MM.1S (cell line): ENCODE results near the gene TMEM163.

Experiments
- DNase-seq: peaks from one replicate; pipeline ENCODE4 v3.0.0-alpha.2; 2015
- H2AFZ ChIP-seq: fragments of 300-600 bp; sonication (generic); 2 replicates; pipeline ENCODE4 v1.6.0; 2016; ENCODE audit warnings: antibody characterized with exemption, low read length
- H3F3A ChIP-seq: fragments of 300-600 bp; sonication (generic); 2 replicates; pipeline ENCODE4 v1.6.1; 2016; ENCODE audit warnings: mild to moderate bottlenecking, antibody characterized with exemption, low read length, moderate library complexity, mixed read lengths; ENCODE audit not compliant: insufficient read depth
- H3K27ac ChIP-seq: fragments of 300-600 bp; sonication (generic); 2 replicates; pipeline ENCODE4 v1.5.1; 2016; ENCODE audit warnings: mild to moderate bottlenecking, low read length
- H3K27me3 ChIP-seq: fragments of 300-600 bp; sonication (generic); replicated peaks from 2 replicates; pipeline ENCODE4 v1.6.0; 2016; ENCODE audit warnings: low read length; ENCODE audit not compliant: insufficient read depth
- H3K36me3 ChIP-seq: fragments of 300-600 bp; sonication (generic); replicated peaks from 2 replicates; pipeline ENCODE4 v1.6.1; 2016; ENCODE audit warnings: mild to moderate bottlenecking, low read length, mixed read lengths; ENCODE audit not compliant: insufficient read depth
- H3K4me1 ChIP-seq: fragments of 300-600 bp; sonication (generic); 2 replicates; pipeline ENCODE4 v1.6.1; 2016; ENCODE audit warnings: low read length, mixed read lengths
- H3K4me2 ChIP-seq: fragments of 300-600 bp; sonication (generic); 2 replicates; pipeline ENCODE4 v1.6.0; 2016; ENCODE audit warnings: low read depth, low read length
- H3K4me3 ChIP-seq: fragments of 300-600 bp; sonication (generic); 2 replicates; pipeline ENCODE4 v1.5.1; 2016; ENCODE audit warnings: low read length, mixed read lengths
- H3K79me2 ChIP-seq: fragments of 300-600 bp; sonication (generic); 2 replicates; pipeline ENCODE4 v1.6.1; 2016; ENCODE audit warnings: mixed run types, low read length, mixed read lengths
- H3K9ac ChIP-seq: fragments of 300-600 bp; sonication (generic); 2 replicates; pipeline ENCODE4 v1.6.1; 2016; ENCODE audit warnings: low read length, mixed read lengths
- H3K9me2 ChIP-seq: fragments of 300-600 bp; sonication (generic); replicated peaks from 2 replicates; pipeline ENCODE4 v1.6.1; 2016; ENCODE audit warnings: mild to moderate bottlenecking, low read length, mixed read lengths; ENCODE audit not compliant: insufficient read depth
- H3K9me3 ChIP-seq: fragments of 300-600 bp; sonication (generic); replicated peaks from 2 replicates; pipeline ENCODE4 v1.6.1; 2016; ENCODE audit warnings: mild to moderate bottlenecking, low read length, mixed read lengths; ENCODE audit not compliant: insufficient read depth
- H4K20me1 ChIP-seq: fragments of 300-600 bp; sonication (generic); 2 replicates; pipeline ENCODE4 v1.6.1; 2016; ENCODE audit warnings: mild to moderate bottlenecking, low read length, moderate library complexity, mixed read lengths; ENCODE audit not compliant: insufficient read depth
- EZH2 ChIP-seq: fragments of 300-600 bp; sonication (generic); optimal IDR thresholded peaks from 2 replicates; pipeline ENCODE3; 2017; ENCODE audit warnings: low read depth, mild to moderate bottlenecking, antibody characterized with exemption, low read length, mixed read lengths
- EZH2phosphoT487 ChIP-seq: fragments of 300-600 bp; sonication (generic); IDR thresholded peaks from 2 replicates; pipeline ENCODE4 v1.6.1; 2018; ENCODE audit warnings: antibody characterized with exemption, low read length
- TF ChIP-seq, protein P1 (sequence below): fragments of 300-600 bp; sonication (generic); IDR thresholded peaks from 2 replicates; pipeline ENCODE4 v1.5.1; 2016; ENCODE audit warnings: antibody characterized with exemption, low read length, mixed read lengths

Gene TMEM163

DNA sequence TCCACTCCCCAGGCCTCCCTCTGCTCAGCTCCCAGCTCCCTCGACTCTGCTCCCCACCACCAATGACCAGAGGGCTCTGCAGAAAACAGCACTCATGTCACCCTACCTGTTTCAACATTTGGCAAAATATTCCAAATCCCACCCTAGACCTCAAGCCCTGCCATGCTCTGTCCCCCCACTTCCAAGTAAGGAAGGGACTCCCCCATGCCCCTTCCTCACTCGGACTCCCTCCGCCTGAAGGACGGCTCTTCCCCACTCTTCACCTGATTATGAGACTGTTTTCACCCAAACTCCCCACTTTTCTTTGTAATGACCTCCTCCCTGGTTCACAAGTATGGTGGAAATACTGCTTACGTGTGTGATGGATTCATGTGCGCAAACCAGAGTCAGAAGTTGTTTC, 256.5 kb downstream of the TMEM163 start:
- Histone ChIP-seq H3K27me3 (no peaks in the 10 kb centered on the region), H3K9me2 (no peaks in the 10 kb centered on the region), H3K36me3 (no peaks in the 10 kb centered on the region), H3K4me2 (no peak overlapping the region), H3K79me2 (no peaks in the 10 kb centered on the region), H3K9me3 (no peaks in the 10 kb centered on the region), H4K20me1 (no peaks in the 10 kb centered on the region), H2AFZ (no peak overlapping the region), H3F3A (no peaks in the 10 kb centered on the region), H3K4me1 (no peaks in the 10 kb centered on the region), H3K27ac (no peak overlapping the region), H3K9ac (no peak overlapping the region), H3K4me3 (no peak overlapping the region)
- TF ChIP-seq, protein P1, sequence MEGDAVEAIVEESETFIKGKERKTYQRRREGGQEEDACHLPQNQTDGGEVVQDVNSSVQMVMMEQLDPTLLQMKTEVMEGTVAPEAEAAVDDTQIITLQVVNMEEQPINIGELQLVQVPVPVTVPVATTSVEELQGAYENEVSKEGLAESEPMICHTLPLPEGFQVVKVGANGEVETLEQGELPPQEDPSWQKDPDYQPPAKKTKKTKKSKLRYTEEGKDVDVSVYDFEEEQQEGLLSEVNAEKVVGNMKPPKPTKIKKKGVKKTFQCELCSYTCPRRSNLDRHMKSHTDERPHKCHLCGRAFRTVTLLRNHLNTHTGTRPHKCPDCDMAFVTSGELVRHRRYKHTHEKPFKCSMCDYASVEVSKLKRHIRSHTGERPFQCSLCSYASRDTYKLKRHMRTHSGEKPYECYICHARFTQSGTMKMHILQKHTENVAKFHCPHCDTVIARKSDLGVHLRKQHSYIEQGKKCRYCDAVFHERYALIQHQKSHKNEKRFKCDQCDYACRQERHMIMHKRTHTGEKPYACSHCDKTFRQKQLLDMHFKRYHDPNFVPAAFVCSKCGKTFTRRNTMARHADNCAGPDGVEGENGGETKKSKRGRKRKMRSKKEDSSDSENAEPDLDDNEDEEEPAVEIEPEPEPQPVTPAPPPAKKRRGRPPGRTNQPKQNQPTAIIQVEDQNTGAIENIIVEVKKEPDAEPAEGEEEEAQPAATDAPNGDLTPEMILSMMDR = no peak
- TF ChIP-seq EZH2phosphoT487 (no peak), EZH2 (no peak)
- no peak for DNase-seq

DNA sequence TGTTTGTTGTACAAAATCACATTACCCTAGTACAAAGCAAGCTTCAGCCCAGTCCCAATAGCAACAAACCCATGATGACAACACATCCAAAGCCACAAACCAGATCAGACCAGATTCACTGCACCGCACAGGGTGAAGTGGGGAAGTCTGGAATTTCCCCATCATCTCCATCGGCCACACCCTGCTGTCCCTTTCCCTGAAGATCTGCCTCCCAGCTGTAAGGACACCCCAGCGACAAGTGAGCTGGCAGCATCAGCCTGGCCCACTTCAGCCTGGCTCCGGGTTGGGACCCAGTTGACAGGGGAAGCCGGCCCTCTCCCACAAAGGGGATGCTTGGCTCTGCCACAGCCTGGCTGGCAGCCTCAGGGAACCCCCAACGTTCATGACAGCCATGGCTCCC, 257.3 kb downstream of the TMEM163 start:
- H3K4me2 ChIP-seq = no peak overlapping the region

DNA sequence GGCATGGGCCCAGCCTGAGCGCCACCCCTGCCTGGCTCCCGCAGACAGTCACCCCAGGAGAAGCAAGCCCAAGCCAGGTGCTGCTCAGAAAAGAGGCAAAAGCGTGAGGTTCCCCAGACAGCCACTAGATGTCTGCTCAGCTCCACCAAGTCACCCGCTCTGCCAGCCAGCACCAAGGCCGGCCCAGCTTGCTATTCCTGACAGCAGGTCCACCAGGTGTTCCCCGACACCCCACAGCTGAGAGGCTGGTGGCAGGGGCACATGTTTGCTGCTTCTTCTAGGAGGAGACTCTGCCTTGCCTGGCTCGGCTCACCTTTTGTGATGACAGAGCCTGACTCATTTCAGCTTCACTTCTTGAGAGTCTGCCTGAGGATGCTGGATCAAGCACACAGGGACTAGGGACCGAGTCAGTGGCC, 258.2 kb downstream of the TMEM163 start:
- Histone ChIP-seq H3K36me3 (no peaks in the 10 kb centered on the region), H3K9ac (no peak overlapping the region), H3F3A (no peaks in the 10 kb centered on the region), H3K9me2 (no peaks in the 10 kb centered on the region), H3K4me1 (no peaks in the 10 kb centered on the region), H3K79me2 (no peaks in the 10 kb centered on the region), H2AFZ (no peak overlapping the region), H4K20me1 (no peaks in the 10 kb centered on the region), H3K4me3 (no peak overlapping the region), H3K27ac (no peak overlapping the region), H3K4me2 (no peak overlapping the region), H3K9me3 (no peaks in the 10 kb centered on the region), H3K27me3 (no peaks in the 10 kb centered on the region)
- DNase-seq = peak; percentile 29
- TF ChIP-seq EZH2 (no peak), EZH2phosphoT487 (no peak)
- TF ChIP-seq, protein P1 = peak; percentile 41

More for the DNA sequence above, 257.3 kb downstream of the TMEM163 start:
- Histone ChIP-seq H3K9me3 (no peaks in the 10 kb centered on the region), H3F3A (no peaks in the 10 kb centered on the region), H3K9me2 (no peaks in the 10 kb centered on the region), H3K27me3 (no peaks in the 10 kb centered on the region), H3K9ac (no peak overlapping the region), H3K4me1 (no peaks in the 10 kb centered on the region), H3K4me3 (no peak overlapping the region), H2AFZ (no peak overlapping the region), H3K79me2 (no peaks in the 10 kb centered on the region), H3K27ac (no peak overlapping the region), H3K36me3 (no peaks in the 10 kb centered on the region), H4K20me1 (no peaks in the 10 kb centered on the region)
- no peak for DNase-seq
- TF ChIP-seq EZH2 (no peak), EZH2phosphoT487 (no peak)
- TF ChIP-seq, protein P1 = no peak
